HG03469 (cell line): ENCODE measurements around the gene FSIP1.

Source experiments
- ATAC-seq: cut with Tn5 transposase; IDR thresholded peaks from one replicate; pipeline ENCODE4 v1.9.1; 2021; ENCODE audit warnings: mild to moderate bottlenecking, moderate library complexity, moderate number of reproducible peaks; ENCODE audit not compliant: unreplicated experiment

FSIP1 gene

GRCh38 chr15:39767921-39768320 is 14.7 kb downstream of the FSIP1 start:
- no peak for ATAC-seq

GRCh38 chr15:39761006-39761405 is 21.6 kb downstream of the FSIP1 start:
- ATAC-seq = no peak

GRCh38 chr15:39756806-39757522 is 25.7 kb downstream of the FSIP1 start:
- ATAC-seq = no peak

DNA sequence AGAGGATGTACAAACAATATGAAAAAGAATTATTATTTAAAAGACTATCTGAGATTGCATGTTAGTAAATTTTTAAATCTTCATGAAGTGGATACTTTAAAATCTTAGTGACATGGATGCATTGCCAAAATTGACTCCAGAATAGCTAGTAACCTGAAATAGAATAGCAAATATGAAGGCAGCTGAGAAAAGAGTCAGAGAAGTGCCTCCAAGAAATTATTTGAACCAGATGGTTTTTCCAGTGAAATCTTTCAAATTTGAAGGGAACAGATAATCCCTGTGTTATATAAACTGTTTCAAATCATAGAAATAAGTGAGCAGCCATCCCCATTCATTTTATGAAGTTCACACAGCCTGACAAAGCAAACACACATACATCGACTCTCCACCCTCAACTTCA is 29.6 kb downstream of the FSIP1 start:
- ATAC-seq = no peak

DNA sequence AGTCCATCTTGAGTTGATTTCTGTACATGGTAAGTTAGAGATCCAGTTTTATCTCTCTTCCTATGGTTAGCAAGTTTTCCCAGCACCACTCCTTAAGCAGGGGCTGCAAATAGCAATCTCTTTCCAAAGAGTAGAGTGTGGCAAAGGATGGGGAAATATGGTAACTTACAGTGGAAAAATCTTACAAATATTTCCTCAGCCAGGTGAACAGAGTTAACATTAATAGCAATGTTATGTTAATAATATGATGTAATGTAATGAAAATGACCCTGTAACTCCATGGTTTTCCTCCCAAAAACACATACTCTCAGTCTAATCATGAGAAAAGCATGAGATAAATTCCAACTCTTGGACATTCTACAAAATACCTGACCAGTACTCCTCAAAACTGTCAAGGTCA is 30.4 kb downstream of the FSIP1 start:
- no peak for ATAC-seq

GRCh38 chr15:39748276-39748675 is 34.4 kb downstream of the FSIP1 start:
- no peak for ATAC-seq

DNA sequence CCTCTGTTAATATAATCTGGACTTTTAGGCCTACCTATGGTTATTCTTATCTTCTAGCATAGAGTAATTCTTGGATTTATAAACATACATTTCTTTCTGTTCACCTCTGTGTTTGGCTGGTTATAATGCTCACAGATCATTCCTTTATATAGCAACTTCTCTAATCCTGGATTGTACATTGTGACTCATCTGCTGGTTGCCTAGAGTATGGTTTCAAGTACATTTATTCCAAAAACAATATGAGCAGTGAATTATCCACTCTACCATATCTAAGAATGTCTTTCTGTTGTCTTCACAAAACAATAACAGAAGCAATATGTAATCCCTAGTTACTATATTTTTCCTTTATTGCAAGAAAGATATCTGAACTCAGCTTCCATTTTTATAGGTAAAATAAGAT is 35.3 kb downstream of the FSIP1 start:
- no peak for ATAC-seq

GRCh38 chr15:39746714-39747276 is 35.8 kb downstream of the FSIP1 start:
- ATAC-seq = no peak

DNA sequence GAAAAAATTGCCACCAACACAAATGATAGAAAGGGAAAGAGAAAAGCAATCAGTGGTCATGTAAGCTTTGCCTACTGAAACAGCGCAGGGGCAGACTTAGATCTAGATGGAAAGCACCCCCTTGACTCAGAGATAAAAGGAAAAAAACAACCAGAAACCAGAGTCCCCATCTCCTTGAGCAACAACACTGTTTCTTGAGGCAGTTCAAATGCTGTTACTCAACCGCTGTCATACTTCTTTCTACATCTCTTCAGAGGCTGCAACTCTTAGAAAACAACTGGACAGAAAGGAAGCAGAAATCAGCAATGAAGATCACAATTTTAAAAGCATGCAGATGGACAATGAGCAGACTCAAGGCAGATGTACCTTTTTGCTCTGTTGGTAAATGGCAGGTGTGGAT is 36.5 kb downstream of the FSIP1 start:
- no peak for ATAC-seq

- ATAC-seq = no peak
These were observed 37.2 kb downstream of the FSIP1 start for GRCh38 chr15:39745415-39745814.

DNA sequence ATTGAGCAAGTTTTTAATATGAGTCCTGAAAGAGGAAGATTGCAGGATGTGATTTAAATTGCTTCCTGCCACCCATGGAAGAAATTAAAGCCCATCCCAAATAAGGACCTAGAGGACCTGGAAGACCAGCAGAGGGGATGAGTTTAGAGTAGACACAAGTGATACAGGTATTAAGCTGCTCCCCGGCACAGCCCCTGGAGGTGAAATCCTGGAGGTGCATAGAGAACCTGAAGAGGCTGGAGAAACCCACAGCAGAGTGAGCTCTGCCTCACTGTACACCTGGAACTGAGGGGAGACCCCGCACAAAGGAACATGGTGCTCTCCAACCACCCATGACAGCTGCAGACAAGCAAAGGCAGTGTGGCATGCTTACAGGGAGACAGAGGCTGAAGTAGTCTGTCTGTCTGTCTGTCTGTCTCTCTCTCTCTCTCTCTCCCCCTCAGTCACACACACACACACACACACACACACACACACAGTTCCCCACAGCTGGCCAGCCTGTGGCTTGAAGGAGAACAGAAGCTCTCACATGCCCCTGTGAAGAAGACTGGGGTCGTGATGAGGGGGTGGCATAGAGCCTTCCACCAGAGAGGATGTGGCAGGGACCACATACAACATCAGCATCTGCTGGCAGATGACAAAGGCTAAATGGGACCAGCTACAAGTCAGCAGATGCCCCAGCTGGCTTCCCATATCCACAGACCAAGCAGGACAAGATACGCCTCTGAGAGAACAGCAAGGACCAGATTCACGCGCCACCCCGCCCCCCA is 38.1 kb downstream of the FSIP1 start:
- no peak for ATAC-seq

GRCh38 chr15:39743611-39744010 is 39.0 kb downstream of the FSIP1 start:
- ATAC-seq = no peak

DNA sequence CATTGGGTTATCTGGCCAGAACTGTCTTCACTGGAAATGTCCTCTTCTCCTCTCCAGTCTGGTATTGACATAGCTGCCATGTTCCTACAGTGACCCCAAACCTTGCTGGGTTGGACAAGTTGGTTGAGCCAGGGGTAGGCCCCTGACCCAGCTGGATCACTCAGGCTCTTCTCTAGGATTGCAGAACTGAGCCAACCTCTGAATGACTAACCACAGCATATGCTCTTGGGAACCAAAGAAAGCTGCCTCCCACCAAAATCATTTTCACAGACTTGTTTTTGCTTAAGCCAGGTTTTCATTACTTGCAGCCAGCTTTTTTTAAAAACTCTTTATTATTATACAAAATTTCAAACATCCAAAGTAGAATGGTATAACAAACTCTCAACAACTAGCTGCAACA is 41.4 kb downstream of the FSIP1 start:
- ATAC-seq = no peak

GRCh38 chr15:39738998-39739397 is 43.6 kb downstream of the FSIP1 start:
- ATAC-seq = no peak

DNA sequence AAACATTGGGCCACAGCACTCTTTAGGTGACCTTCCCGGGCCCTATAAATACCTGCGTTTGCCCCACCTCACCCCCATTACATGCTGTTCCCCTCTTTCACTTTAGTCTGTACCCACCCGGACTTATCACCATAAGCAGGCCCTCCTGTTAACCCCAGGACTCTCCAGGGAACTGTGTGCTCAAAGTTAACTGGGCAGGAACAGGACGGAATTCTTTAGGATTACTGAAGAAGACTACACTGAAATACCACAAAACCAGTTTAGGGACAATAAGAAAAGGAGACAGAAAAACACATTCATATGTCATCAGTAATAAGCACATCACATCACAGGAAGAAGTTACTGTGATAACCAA is 45.5 kb downstream of the FSIP1 start:
- ATAC-seq = no peak

GRCh38 chr15:39736412-39737195 is 46.0 kb downstream of the FSIP1 start:
- ATAC-seq = no peak

DNA sequence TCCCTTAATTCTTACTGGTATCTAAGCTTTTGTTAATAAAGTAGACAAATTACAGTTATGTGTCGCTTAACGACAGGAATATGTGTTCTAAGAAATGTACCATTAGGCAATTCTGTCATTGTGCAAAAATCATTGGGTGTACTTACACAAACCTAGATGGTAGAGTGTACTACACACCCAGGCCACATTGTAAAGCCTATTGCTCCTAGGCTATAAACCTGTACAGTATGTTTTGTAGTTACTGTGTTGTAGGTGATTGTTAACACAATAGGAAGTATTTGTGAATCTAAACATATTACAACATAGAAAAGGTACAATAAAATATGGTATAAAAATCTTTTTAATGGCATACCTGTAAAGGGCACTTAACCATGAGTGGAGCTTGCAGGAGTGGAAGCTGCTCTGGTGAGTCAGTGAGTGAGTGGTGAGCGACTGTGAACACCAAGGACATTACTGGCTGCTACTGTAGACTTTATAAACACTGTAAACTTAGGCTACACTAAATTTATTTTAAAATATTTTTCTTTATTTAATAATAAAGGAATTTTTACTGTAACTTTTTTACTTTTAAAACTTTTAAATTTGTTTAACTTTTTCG is 47.4 kb downstream of the FSIP1 start:
- no peak for ATAC-seq

- no peak for ATAC-seq
These were observed 51.4 kb downstream of the FSIP1 start for GRCh38 chr15:39731266-39731665.

- no peak for ATAC-seq
These were observed 52.1 kb downstream of the FSIP1 start for GRCh38 chr15:39730552-39730951.

DNA sequence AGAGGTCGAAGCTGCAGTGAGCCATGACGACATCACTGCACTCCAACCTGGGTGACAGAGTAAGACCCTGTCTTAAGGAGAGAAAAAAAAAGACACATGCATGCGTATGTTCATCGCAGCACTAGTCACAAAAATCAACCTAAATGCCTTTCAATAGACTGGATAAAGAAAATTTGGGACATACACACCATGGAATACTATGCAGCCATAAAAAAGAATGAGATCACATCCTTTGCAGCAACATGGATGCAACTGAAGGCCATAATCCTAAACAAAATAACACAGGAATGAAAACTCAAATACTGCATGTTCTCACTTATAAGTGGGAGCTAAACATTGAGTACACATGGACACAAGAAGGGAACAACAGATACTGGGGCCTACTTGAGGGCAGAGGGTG is 53.1 kb downstream of the FSIP1 start:
- no peak for ATAC-seq

DNA sequence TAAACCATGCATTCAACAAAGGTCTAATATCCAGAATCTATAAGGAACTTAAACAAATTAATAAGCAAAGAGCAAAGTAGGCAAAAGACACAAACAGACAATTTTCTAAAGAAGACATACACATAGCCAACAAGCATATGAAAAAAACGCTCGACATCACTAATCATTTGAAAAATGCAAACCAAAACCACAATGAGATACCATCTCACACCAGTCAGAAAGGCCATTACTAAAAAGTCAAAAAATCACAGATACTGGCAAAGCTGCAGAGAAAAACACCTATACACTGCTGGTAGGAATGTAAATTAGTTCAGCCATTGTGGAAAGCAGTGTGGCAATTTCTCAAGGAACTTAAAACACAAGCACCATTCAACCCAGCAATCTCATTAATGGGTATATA is 53.8 kb downstream of the FSIP1 start:
- no peak for ATAC-seq
